GM23338 (cell line): ENCODE results near the gene FAM120AOS. TPM values are rescaled to one million over a fixed set of nuclear protein-coding genes. Genes with fewer than 3 reads are reported as not detected.
A peak's percentile ranks its signal among the peaks of the same experiment; 100 is the strongest.

ENCODE experiments used
- ATAC-seq: fragments of 200-7000 bp; cut with Tn5 transposase; 3 replicates; pipeline ENCODE4 v1.9.1; 2020
- DNase-seq: peaks from one replicate; pipeline ENCODE4 v3.0.0-alpha.2; 2015; ENCODE audit warnings: low spot score
- H2AFZ ChIP-seq: fragments of 200-600 bp; sonication (generic); 2 replicates; pipeline ENCODE4 v1.8.0; 2016; ENCODE audit warnings: antibody characterized with exemption, mild to moderate bottlenecking, moderate library complexity
- H3F3A ChIP-seq: fragments of 200-600 bp; sonication (generic); replicated peaks from 2 replicates; pipeline ENCODE4 v1.8.0; 2017; ENCODE audit warnings: antibody characterized with exemption, mixed run types, low read depth
- H3K27ac ChIP-seq: fragments of 200-600 bp; sonication (generic); 2 replicates; pipeline ENCODE4 v1.6.1; 2016; ENCODE audit warnings: low read depth
- H3K27me3 ChIP-seq: fragments of 200-600 bp; sonication (generic); 2 replicates; pipeline ENCODE4 v1.8.0; 2016; ENCODE audit warnings: mild to moderate bottlenecking, mixed run types, moderate library complexity; ENCODE audit not compliant: insufficient read depth
- H3K36me3 ChIP-seq: fragments of 200-600 bp; sonication (generic); 2 replicates; pipeline ENCODE4 v1.8.0; 2016; ENCODE audit warnings: mild to moderate bottlenecking; ENCODE audit not compliant: insufficient read depth
- H3K4me1 ChIP-seq: fragments of 200-600 bp; sonication (generic); 2 replicates; pipeline ENCODE4 v1.8.0; 2016; ENCODE audit warnings: mild to moderate bottlenecking, moderate library complexity; ENCODE audit not compliant: insufficient read depth
- H3K4me2 ChIP-seq: fragments of 200-600 bp; sonication (generic); 2 replicates; pipeline ENCODE4 v1.7.1; 2017; ENCODE audit warnings: mixed run types
- H3K4me3 ChIP-seq: fragments of 200-600 bp; sonication (generic); 2 replicates; pipeline ENCODE4 v1.6.1; 2016; ENCODE audit warnings: mixed run types
- H3K79me2 ChIP-seq: fragments of 200-600 bp; sonication (generic); replicated peaks from 2 replicates; pipeline ENCODE4 v1.8.0; 2017; ENCODE audit warnings: mild to moderate bottlenecking; ENCODE audit not compliant: insufficient read depth
- H3K9me2 ChIP-seq: fragments of 200-600 bp; sonication (generic); 2 replicates; pipeline ENCODE4 v1.8.0; 2017; ENCODE audit not compliant: insufficient read depth
- H4K20me1 ChIP-seq: fragments of 200-600 bp; sonication (generic); replicated peaks from 2 replicates; pipeline ENCODE4 v1.8.0; 2017; ENCODE audit warnings: mild to moderate bottlenecking; ENCODE audit not compliant: insufficient read depth
- H3K27ac Mint-ChIP-seq: 2 replicates; pipeline ENCODE4 v1.8.0; 2020; ENCODE audit warnings: inconsistent platforms, mild to moderate bottlenecking, moderate library complexity, mixed read lengths
- H3K27me3 Mint-ChIP-seq: 3 replicates; pipeline ENCODE4 v1.8.0; 2022; ENCODE audit warnings: low read depth, mild to moderate bottlenecking, moderate library complexity, mixed read lengths, inconsistent platforms; ENCODE audit not compliant: insufficient read depth, poor library complexity
- H3K36me3 Mint-ChIP-seq: 3 replicates; pipeline ENCODE4 v1.8.0; 2021; ENCODE audit warnings: low read depth, mild to moderate bottlenecking, inconsistent platforms, moderate library complexity, mixed read lengths
- H3K4me1 Mint-ChIP-seq: 3 replicates; pipeline ENCODE4 v1.8.0; 2020; ENCODE audit warnings: mild to moderate bottlenecking, inconsistent platforms, mixed read lengths
- H3K4me3 Mint-ChIP-seq: 3 replicates; pipeline ENCODE4 v1.8.0; 2021; ENCODE audit warnings: moderate library complexity, mild to moderate bottlenecking, inconsistent platforms, mixed read lengths
- H3K9me3 Mint-ChIP-seq: 3 replicates; pipeline ENCODE4 v1.8.0; 2020; ENCODE audit warnings: moderate library complexity, mild to moderate bottlenecking, inconsistent platforms, mixed read lengths
- CREB1 ChIP-seq: fragments of 250-450 bp; sonication (Bioruptor Pico); IDR thresholded peaks from 2 replicates; pipeline ENCODE4 v1.5.0; 2020; ENCODE audit warnings: low read depth, mild to moderate bottlenecking, moderate library complexity
- EZH2 ChIP-seq: fragments of 200-600 bp; sonication (generic); IDR thresholded peaks from one replicate; pipeline ENCODE4 v1.8.0; 2017; ENCODE audit warnings: antibody characterized with exemption, mild to moderate bottlenecking, low read depth; ENCODE audit not compliant: unreplicated experiment
- JUNB ChIP-seq: IDR thresholded peaks from one replicate; pipeline ENCODE4 v1.6.1; 2016; ENCODE audit warnings: antibody characterized with exemption; ENCODE audit not compliant: unreplicated experiment
- NANOG ChIP-seq: IDR thresholded peaks from 2 replicates; pipeline ENCODE4 v1.6.1; 2016; ENCODE audit warnings: antibody characterized with exemption, borderline replicate concordance
- POLR2AphosphoS5 ChIP-seq: IDR thresholded peaks from 2 replicates; pipeline ENCODE4 v1.6.1; 2016; ENCODE audit warnings: antibody characterized with exemption, low read depth
- STAT1 ChIP-seq: IDR thresholded peaks from one replicate; pipeline ENCODE4 v1.6.1; 2016; ENCODE audit warnings: antibody characterized with exemption; ENCODE audit not compliant: unreplicated experiment
- polyA plus RNA-seq: library from polyadenylated mRNA; unstranded; fragments of >200 nt; fragmentation: Nextera tagmentation; extraction: Ambion mirVana; gene quantifications from 2 replicates; pipeline ENCODE4 v1.2.1, GENCODE V29; 2016
- total RNA-seq: library from RNA; depleted of rRNA; stranded (reverse); fragments of >200 nt; shearing (Covaris generic); gene quantifications from 2 replicates; pipeline ENCODE4 v1.2.3, GENCODE V29; 2014
- TF ChIP-seq, protein P1 (sequence below): fragments of 250-450 bp; sonication (Bioruptor Pico); IDR thresholded peaks from 2 replicates; pipeline ENCODE4 v1.5.0; 2020; ENCODE audit warnings: mild to moderate bottlenecking, moderate library complexity

FAM120AOS gene
- total and polyA plus RNA-seq, 2 experiments from 2014 or later: 31.5 to 40.4 TPM

- H4K20me1 ChIP-seq: peaks cover 38% of the 10 kb centered on the region
- TF ChIP-seq POLR2AphosphoS5 (no peak), JUNB (no peak), STAT1 (no peak), CREB1 (CRISPR knock-in tag) (no peak), NANOG (no peak), EZH2 (no peak)
- TF ChIP-seq, protein P1, sequence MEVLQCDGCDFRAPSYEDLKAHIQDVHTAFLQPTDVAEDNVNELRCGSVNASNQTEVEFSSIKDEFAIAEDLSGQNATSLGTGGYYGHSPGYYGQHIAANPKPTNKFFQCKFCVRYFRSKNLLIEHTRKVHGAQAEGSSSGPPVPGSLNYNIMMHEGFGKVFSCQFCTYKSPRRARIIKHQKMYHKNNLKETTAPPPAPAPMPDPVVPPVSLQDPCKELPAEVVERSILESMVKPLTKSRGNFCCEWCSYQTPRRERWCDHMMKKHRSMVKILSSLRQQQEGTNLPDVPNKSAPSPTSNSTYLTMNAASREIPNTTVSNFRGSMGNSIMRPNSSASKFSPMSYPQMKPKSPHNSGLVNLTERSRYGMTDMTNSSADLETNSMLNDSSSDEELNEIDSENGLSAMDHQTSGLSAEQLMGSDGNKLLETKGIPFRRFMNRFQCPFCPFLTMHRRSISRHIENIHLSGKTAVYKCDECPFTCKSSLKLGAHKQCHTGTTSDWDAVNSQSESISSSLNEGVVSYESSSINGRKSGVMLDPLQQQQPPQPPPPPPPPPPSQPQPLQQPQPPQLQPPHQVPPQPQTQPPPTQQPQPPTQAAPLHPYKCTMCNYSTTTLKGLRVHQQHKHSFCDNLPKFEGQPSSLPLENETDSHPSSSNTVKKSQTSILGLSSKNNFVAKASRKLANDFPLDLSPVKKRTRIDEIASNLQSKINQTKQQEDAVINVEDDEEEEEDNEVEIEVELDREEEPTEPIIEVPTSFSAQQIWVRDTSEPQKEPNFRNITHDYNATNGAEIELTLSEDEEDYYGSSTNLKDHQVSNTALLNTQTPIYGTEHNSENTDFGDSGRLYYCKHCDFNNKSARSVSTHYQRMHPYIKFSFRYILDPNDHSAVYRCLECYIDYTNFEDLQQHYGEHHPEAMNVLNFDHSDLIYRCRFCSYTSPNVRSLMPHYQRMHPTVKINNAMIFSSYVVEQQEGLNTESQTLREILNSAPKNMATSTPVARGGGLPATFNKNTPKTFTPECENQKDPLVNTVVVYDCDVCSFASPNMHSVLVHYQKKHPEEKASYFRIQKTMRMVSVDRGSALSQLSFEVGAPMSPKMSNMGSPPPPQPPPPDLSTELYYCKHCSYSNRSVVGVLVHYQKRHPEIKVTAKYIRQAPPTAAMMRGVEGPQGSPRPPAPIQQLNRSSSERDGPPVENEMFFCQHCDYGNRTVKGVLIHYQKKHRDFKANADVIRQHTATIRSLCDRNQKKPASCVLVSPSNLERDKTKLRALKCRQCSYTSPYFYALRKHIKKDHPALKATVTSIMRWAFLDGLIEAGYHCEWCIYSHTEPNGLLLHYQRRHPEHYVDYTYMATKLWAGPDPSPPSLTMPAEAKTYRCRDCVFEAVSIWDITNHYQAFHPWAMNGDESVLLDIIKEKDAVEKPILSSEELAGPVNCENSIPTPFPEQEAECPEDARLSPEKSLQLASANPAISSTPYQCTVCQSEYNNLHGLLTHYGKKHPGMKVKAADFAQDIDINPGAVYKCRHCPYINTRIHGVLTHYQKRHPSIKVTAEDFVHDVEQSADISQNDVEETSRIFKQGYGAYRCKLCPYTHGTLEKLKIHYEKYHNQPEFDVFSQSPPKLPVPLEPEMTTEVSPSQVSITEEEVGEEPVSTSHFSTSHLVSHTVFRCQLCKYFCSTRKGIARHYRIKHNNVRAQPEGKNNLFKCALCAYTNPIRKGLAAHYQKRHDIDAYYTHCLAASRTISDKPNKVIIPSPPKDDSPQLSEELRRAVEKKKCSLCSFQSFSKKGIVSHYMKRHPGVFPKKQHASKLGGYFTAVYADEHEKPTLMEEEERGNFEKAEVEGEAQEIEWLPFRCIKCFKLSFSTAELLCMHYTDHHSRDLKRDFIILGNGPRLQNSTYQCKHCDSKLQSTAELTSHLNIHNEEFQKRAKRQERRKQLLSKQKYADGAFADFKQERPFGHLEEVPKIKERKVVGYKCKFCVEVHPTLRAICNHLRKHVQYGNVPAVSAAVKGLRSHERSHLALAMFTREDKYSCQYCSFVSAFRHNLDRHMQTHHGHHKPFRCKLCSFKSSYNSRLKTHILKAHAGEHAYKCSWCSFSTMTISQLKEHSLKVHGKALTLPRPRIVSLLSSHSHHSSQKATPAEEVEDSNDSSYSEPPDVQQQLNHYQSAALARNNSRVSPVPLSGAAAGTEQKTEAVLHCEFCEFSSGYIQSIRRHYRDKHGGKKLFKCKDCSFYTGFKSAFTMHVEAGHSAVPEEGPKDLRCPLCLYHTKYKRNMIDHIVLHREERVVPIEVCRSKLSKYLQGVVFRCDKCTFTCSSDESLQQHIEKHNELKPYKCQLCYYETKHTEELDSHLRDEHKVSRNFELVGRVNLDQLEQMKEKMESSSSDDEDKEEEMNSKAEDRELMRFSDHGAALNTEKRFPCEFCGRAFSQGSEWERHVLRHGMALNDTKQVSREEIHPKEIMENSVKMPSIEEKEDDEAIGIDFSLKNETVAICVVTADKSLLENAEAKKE: 0 out of 2 replicates have a peak, but pooled peaks have one; percentile 30
- peaks cover 99% of the 10 kb centered on the region for H3K79me2 ChIP-seq
- no peak overlapping the region; the same call in 2 of the 3 replicates for H3K4me3 Mint-ChIP-seq
- H3K4me3 ChIP-seq: peak overlapping the region; percentile 26; the same call in 1 of the 2 replicates
- H3K27ac Mint-ChIP-seq: peak overlapping the region; percentile 95
- H3K9me2 ChIP-seq: no peaks in the 10 kb centered on the region
- H3K36me3 ChIP-seq: no peaks in the 10 kb centered on the region
- H3F3A ChIP-seq: no peaks in the 10 kb centered on the region
- peak; percentile 39 for DNase-seq
- peak; percentile 42 for ATAC-seq
- peak overlapping the region; percentile 57 for H3K27ac ChIP-seq
- H3K9me3 Mint-ChIP-seq: no peaks in the 10 kb centered on the region
- H3K4me2 ChIP-seq: peak overlapping the region; percentile 41
- H3K27me3 ChIP-seq: no peaks in the 10 kb centered on the region
- peaks cover 6% of the 10 kb centered on the region; the same call in 2 of the 3 replicates for H3K36me3 Mint-ChIP-seq
- peaks cover 65% of the 10 kb centered on the region for H3K4me1 ChIP-seq
- H3K27me3 Mint-ChIP-seq: peaks cover 2% of the 10 kb centered on the region
- H3K4me1 Mint-ChIP-seq: peaks cover 70% of the 10 kb centered on the region
- H2AFZ ChIP-seq: no peak overlapping the region
Observed at GRCh38 chr9:93466416-93467061, 13.2 kb upstream of the FAM120AOS start.
